HFF-Myc (cell line): ENCODE measurements around the gene HLA-DQA2.
A peak's percentile ranks its signal among the peaks of the same experiment; 100 is the strongest.
"Not testable (repeated sequence)": the region's sequence is repeated elsewhere in the genome, so short reads cannot be mapped to it uniquely, and the experiment has no call there.

Experiments
- DNase-seq: peaks from one replicate; pipeline ENCODE4 v3.0.0-alpha.2; 2011; ENCODE audit warnings: low read depth; ENCODE audit errors: extremely low read depth
- H3K4me3 ChIP-seq: replicated peaks from 2 replicates; pipeline ENCODE4 v1.5.1; 2011; ENCODE audit warnings: low read depth, mild to moderate bottlenecking, control low read depth, low read length
- CTCF ChIP-seq: IDR thresholded peaks from 2 replicates; pipeline ENCODE4 v1.5.1; 2012; ENCODE audit warnings: mild to moderate bottlenecking, low read depth, low read length, control low read depth; ENCODE audit errors: missing control alignments

Gene HLA-DQA2

GRCh38 chr6:32774426-32774825, 33.2 kb downstream of the HLA-DQA2 start:
- no peak for TF ChIP-seq CTCF
- DNase-seq: no peak
- no peak overlapping the region for H3K4me3 ChIP-seq

- no peak overlapping the region for H3K4me3 ChIP-seq
- no peak for TF ChIP-seq CTCF
- DNase-seq: no peak
Observed at GRCh38 chr6:32775071-32775470, 33.9 kb downstream of the HLA-DQA2 start.

- H3K4me3 ChIP-seq: no peak overlapping the region
- DNase-seq: no peak
- TF ChIP-seq CTCF: no peak
Observed at GRCh38 chr6:32779036-32779435, 37.8 kb downstream of the HLA-DQA2 start.

GRCh38 chr6:32782923-32783322, 41.7 kb downstream of the HLA-DQA2 start:
- DNase-seq: not testable (repeated sequence)

GRCh38 chr6:32785781-32786533, 44.8 kb downstream of the HLA-DQA2 start:
- peak; percentile 58 for TF ChIP-seq CTCF
- DNase-seq: peak; percentile 6
- H3K4me3 ChIP-seq: no peak overlapping the region

More at GRCh38 chr6:32782923-32783322, 41.7 kb downstream of the HLA-DQA2 start:
- H3K4me3 ChIP-seq: not testable (repeated sequence)

GRCh38 chr6:32790306-32790705, 49.1 kb downstream of the HLA-DQA2 start:
- DNase-seq: no peak
- no peak for TF ChIP-seq CTCF
- H3K4me3 ChIP-seq: no peak overlapping the region

- H3K4me3 ChIP-seq: no peak overlapping the region
- no peak for DNase-seq
- no peak for TF ChIP-seq CTCF
Observed at GRCh38 chr6:32792901-32793435, 51.8 kb downstream of the HLA-DQA2 start.
